Activated naive CD4-positive, alpha-beta T cell treated with anti-CD3 and anti-CD28 coated beads, Interleukin-2, amount 10 ng/mL, durations not matched to agents 7 days and 5 days (primary cell): ENCODE measurements around the gene PNKP.
A peak's percentile ranks its signal among the peaks of the same experiment; 100 is the strongest.

ENCODE experiments used
- CTCF ChIA-PET: fragments of 350-600 bp; sonication (Branson Sonifier 250); formaldehyde crosslinking; loops from one replicate; lab custom pipeline; 2021; ENCODE audit warnings: antibody characterized with exemption; lab: Charles Lee
- DNase-seq: peaks from one replicate; pipeline ENCODE4 v3.0.0-alpha.2; 2020
- H3K27ac Mint-ChIP-seq: one replicate; pipeline ENCODE4 v1.8.0; 2021; ENCODE audit warnings: mild to moderate bottlenecking, moderate library complexity, mixed read lengths
- H3K27me3 Mint-ChIP-seq: one replicate; pipeline ENCODE4 v1.8.0; 2021; ENCODE audit warnings: mild to moderate bottlenecking, mixed read lengths
- H3K36me3 Mint-ChIP-seq: one replicate; pipeline ENCODE4 v1.8.0; 2021; ENCODE audit warnings: mixed read lengths
- H3K4me1 Mint-ChIP-seq: one replicate; pipeline ENCODE4 v1.8.0; 2021; ENCODE audit warnings: mixed read lengths
- H3K4me3 Mint-ChIP-seq: one replicate; pipeline ENCODE4 v1.8.0; 2021; ENCODE audit warnings: mild to moderate bottlenecking, moderate library complexity, mixed read lengths
- H3K9me3 Mint-ChIP-seq: one replicate; pipeline ENCODE4 v1.8.0; 2021; ENCODE audit warnings: mixed read lengths

PNKP gene

DNA sequence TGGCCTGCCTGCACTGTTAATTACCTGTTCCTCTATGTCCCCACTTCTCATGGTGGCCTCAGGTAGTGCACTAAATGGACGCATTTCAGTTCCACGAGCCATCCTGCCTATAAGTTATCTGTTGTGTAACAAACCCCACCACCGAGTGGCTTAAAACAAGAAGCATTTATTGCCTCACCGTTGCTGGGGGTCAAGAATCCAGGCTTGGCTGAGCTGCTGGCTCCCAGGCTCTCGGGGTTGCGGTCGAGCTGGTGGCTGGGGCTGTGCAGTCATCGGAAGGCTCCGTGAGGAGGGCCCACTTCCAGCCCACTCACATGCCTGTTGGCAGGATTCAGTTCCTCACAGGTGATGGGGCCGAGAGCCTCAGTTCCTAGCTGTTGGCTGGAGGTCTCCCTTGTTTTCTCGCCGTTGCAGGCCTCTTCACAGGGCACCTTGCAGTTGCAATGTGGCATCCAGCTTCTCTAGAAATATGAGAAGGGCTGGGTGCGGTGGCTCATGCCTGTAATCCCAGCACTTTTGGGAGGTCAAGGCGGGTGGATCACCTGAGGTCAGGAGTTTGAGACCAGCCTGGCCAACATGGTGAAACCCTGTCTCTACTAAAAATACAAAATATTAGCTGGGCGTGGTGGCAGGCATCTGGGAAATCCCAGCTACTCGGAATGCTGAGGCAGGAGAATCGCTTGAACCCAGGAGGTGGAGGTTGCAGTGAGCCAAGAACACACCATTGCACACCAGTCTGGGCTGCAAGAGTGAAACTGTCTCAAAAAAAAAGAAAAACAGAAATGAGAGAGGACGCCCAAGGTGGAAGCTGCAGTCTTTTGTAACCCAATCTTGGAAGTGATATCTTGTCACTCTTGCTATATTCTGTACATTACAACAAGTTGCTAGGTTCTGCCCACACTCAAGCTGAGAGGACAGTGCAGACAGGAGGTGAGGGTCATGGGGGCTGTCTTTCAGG is 23.0 kb downstream of the PNKP start:
- H3K36me3 Mint-ChIP-seq, result peaks cover 11% of the 10 kb centered on the region
- H3K27ac Mint-ChIP-seq, result no peak overlapping the region
- DNase-seq, result no peak
- CTCF ChIA-PET, result interaction anchor here (0.7 kb wide), 1 partner anchor 49 kb away, joined by 3 read pairs; no protein-coding TSS in a partner anchor
- peaks cover 3% of the 10 kb centered on the region for H3K9me3 Mint-ChIP-seq
- H3K4me3 Mint-ChIP-seq, result no peak overlapping the region
- H3K4me1 Mint-ChIP-seq, result peaks cover 20% of the 10 kb centered on the region
- peaks cover 4% of the 10 kb centered on the region for H3K27me3 Mint-ChIP-seq

DNA sequence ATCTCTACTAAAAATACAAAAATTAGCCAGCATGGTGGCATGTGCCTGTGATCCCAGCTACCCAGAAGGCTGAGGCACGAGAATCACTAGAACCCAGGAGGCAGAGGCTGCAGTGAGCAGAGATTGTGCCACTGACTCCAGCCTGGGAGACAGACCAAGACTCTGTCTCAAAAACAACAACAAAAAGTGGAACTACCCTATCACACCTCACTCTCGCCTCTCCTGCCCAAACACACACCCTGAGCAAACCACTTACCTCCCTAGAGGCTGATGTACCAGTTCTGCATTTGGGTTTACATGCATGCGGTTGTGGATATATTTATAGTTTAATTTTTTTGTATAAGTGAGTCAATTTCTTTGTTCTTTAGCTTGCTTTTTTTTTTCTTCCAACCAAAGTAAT is 24.1 kb downstream of the PNKP start:
- Mint-ChIP-seq H3K9me3 (no peaks in the 10 kb centered on the region), H3K4me1 (peaks cover 9% of the 10 kb centered on the region), H3K4me3 (no peak overlapping the region), H3K27ac (no peak overlapping the region), H3K36me3 (peaks cover 17% of the 10 kb centered on the region), H3K27me3 (peaks cover 4% of the 10 kb centered on the region)
- DNase-seq, result no peak
- CTCF ChIA-PET, result no interaction called here

DNA sequence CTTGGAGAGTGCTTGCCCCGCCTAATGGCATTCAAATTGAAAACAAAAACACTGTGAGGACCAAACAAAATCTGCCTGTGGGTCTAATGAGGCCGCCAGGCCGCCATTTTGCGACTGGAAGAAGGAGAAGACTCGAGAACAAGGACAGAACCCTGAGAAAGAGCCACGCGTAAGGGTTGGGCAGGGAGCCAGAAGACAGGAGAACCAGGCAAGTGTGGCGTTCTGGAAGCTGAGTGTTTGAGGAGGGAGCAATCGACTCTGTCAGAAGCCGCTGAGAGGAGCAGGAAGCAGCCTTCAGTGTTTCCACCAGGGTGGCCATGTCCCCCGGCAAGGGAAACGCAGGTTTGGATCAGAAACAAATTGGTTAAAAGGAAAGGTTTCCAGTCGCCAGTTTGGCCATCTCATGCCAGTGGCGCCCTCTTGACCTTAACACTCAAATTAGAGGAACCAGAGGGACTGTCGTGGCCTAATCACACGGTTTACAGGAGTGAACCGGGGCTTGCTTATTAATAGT is 26.6 kb downstream of the PNKP start:
- Mint-ChIP-seq H3K36me3 (peaks cover 26% of the 10 kb centered on the region), H3K27me3 (peaks cover 2% of the 10 kb centered on the region), H3K9me3 (no peaks in the 10 kb centered on the region), H3K4me1 (no peaks in the 10 kb centered on the region), H3K27ac (no peak overlapping the region), H3K4me3 (no peak overlapping the region)
- no peak for DNase-seq
- CTCF ChIA-PET, result no interaction called here

DNA sequence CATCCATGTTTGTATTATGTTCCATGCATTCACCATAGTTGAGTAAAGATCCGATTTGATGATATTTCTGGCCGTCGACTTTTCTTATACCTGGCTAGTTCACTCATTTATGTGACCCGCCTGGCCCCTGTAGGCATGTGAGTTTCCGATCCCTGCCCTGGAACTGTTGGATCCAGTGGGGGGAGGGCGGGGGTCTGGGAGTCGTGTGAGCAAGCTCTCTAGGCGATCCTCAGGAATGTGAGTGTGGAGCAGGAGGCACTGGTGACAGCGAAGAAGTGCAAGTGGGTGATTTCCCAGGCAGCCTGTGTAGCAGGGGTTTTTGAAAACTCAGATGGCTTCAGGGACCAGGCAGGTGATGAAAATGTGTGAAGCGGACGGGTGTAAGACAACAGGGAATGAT is 27.1 kb downstream of the PNKP start:
- CTCF ChIA-PET, result no interaction called here
- no peaks in the 10 kb centered on the region for H3K4me1 Mint-ChIP-seq
- H3K27ac Mint-ChIP-seq, result no peak overlapping the region
- H3K36me3 Mint-ChIP-seq, result peaks cover 26% of the 10 kb centered on the region
- no peak for DNase-seq
- H3K9me3 Mint-ChIP-seq, result no peaks in the 10 kb centered on the region
- H3K27me3 Mint-ChIP-seq, result no peaks in the 10 kb centered on the region
- H3K4me3 Mint-ChIP-seq, result no peak overlapping the region

DNA sequence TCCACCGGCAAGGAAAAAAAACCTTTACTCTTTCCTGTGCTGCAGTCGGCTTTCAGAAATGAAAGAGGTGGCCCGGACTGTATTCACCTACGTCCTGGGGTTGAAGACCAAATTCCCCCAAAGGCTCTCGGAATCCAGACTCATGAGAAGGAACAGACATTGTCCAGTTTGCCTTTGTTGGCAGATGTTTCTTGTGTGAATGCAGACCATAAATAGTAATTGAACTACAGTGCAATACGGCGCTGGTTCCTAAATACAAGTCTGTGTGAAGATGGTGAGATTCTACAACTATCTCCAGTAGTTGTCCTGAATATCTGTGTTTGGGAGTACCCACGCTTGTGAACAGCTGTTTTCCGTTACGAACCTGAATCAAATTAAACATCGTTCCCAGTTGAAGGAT is 27.7 kb downstream of the PNKP start:
- CTCF ChIA-PET, result no interaction called here
- H3K27me3 Mint-ChIP-seq, result no peaks in the 10 kb centered on the region

DNA sequence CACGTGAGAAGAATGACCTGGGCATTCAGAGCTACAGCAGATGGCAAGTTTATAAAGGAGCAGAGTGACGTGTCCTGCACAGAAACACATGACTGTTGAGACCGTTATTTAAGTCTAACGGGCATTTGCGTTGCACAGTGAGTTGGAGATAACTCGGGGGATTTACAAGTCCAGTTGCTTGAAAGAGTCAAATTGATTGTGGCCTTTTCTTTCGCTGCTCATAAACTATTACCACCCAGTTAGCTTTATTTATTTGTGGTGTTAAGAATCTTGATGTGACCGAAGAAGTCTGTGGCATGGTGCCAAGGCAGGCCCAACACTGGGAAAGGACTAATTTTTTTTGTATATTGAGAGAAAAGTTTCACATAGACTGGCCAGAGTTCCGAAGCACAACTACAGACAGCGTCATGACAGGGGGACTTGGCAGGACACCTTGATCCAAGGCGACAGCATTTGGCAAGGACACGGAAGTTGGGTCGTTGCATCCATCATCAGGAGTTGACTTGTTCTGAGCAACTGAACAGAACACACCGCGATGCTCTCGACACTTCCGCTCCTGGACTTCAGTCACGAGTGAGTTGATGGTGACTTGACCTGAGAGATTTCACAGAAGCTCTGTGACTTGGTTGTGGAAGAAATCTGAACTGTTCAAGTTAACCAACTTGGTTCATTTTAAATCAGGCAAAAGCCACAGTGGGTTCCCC is 28.3 kb downstream of the PNKP start:
- DNase-seq, result no peak
- Mint-ChIP-seq H3K4me3 (no peak overlapping the region), H3K4me1 (no peaks in the 10 kb centered on the region), H3K9me3 (no peaks in the 10 kb centered on the region), H3K36me3 (peaks cover 33% of the 10 kb centered on the region), H3K27ac (no peak overlapping the region), H3K27me3 (no peaks in the 10 kb centered on the region)
- CTCF ChIA-PET, result no interaction called here

More for the DNA sequence above, 27.7 kb downstream of the PNKP start:
- no peaks in the 10 kb centered on the region for H3K4me1 Mint-ChIP-seq
- peaks cover 31% of the 10 kb centered on the region for H3K36me3 Mint-ChIP-seq
- H3K4me3 Mint-ChIP-seq, result no peak overlapping the region
- no peaks in the 10 kb centered on the region for H3K9me3 Mint-ChIP-seq
- no peak overlapping the region for H3K27ac Mint-ChIP-seq
- DNase-seq, result no peak

DNA sequence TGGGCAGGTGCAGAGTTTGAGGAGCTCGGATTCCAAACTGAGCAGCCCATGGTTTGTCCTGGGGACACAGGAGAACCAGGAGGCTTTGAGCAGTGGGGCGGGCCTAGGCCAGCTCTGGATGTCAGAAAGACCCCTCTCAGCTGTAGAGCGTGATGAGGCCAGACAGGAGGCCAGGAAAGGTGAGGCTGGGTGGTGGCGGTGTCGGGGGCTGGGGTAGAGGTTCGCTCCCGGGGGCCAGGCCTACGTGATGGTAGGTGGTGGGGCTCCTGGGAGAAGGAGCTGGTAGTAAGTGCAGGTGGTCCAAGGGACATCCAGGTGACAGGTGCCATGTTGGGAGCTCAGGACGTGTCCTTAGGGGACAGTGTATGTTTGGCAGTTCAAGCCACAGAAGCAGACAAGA is 30.0 kb downstream of the PNKP start:
- H3K9me3 Mint-ChIP-seq, result no peaks in the 10 kb centered on the region
- H3K4me1 Mint-ChIP-seq, result peaks cover 6% of the 10 kb centered on the region
- no peak overlapping the region for H3K4me3 Mint-ChIP-seq
- no peaks in the 10 kb centered on the region for H3K27me3 Mint-ChIP-seq
- CTCF ChIA-PET, result no interaction called here
- no peak overlapping the region for H3K27ac Mint-ChIP-seq
- no peak for DNase-seq
- H3K36me3 Mint-ChIP-seq, result peaks cover 41% of the 10 kb centered on the region

DNA sequence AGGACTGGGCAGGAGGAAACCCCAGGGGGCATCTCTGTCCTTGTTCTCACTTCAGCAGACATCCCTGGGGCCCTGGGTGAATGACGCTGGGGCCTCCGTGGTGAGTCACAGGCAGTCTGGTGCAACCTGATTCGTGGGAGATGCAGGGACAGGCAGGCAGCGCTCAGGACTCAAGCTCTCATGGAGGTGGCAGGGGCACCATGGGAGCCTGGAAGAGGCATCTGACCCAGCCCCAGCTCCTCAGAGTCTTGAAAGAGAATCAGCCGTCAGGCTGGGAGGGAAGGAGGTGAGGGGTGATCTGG is 30.4 kb downstream of the PNKP start:
- H3K36me3 Mint-ChIP-seq, result peaks cover 44% of the 10 kb centered on the region
- DNase-seq, result no peak
- H3K4me1 Mint-ChIP-seq, result peaks cover 11% of the 10 kb centered on the region
- no peaks in the 10 kb centered on the region for H3K27me3 Mint-ChIP-seq
- H3K9me3 Mint-ChIP-seq, result no peaks in the 10 kb centered on the region
- no peak overlapping the region for H3K4me3 Mint-ChIP-seq
- CTCF ChIA-PET, result no interaction called here
- no peak overlapping the region for H3K27ac Mint-ChIP-seq

DNA sequence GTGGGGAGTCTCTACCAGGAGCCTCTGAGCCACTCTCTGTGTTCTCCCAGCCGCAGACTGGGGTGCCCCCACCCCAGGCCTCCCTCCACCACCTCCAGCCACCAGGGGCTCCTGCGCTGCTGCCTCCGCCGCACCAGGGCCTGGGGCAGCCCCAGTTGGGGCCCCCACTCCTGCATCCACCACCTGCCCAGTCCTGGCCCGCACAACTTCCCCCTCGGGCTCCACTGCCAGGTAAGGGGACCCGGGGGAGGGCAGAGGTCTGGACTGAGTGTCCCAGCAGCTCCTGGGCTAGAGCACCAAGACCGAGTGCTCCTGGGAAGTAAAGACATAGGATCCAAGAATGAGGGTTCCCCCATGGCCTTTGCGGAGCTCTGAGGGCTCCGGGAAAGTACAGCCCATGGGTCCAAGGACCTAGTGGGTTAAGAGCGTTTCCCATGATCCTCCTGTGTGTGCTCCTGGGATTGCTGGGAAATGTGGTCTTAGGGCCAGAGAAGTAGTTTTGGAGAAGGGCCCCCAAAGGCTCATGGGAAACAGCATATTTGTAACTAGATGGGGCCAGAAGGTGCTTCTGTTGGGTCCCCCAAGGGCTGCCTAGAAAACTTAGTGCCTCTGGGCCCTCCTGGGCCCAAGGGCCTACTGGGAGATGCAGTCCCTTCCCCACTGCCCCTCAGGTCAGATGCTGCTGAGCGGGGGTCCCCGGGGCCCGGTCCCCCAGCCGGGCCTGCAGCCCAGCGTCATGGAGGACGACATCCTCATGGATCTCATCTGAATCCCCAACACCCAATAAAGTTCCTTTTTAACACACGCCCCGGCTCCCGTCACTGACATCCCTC is 31.0 kb downstream of the PNKP start:
- peaks cover 47% of the 10 kb centered on the region for H3K36me3 Mint-ChIP-seq
- no peak for DNase-seq
- H3K27me3 Mint-ChIP-seq, result no peaks in the 10 kb centered on the region
- H3K9me3 Mint-ChIP-seq, result no peaks in the 10 kb centered on the region
- no peak overlapping the region for H3K27ac Mint-ChIP-seq
- peaks cover 16% of the 10 kb centered on the region for H3K4me1 Mint-ChIP-seq
- CTCF ChIA-PET, result no interaction called here
- no peak overlapping the region for H3K4me3 Mint-ChIP-seq

DNA sequence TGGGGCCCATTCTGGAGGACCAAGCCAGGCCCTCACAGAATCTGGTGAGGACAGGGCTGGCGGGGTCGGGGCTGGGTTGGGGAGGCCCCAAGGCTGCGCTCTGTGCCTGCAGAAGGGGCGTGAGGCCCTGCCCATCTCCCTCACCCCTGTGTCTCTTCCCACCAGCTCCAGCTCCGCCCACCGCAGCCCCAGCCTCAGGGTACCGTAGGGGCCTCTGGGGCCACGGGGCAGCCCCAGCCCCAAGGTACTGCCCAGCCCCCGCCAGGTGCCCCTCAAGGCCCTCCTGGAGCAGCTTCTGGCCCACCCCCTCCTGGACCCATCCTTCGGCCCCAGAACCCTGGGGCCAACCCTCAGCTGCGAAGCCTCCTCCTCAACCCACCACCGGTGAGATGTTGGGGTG is 31.8 kb downstream of the PNKP start:
- H3K4me1 Mint-ChIP-seq, result peaks cover 16% of the 10 kb centered on the region
- H3K36me3 Mint-ChIP-seq, result peaks cover 45% of the 10 kb centered on the region
- H3K27me3 Mint-ChIP-seq, result no peaks in the 10 kb centered on the region
- H3K4me3 Mint-ChIP-seq, result no peak overlapping the region
- DNase-seq, result no peak
- no peaks in the 10 kb centered on the region for H3K9me3 Mint-ChIP-seq
- CTCF ChIA-PET, result no interaction called here
- no peak overlapping the region for H3K27ac Mint-ChIP-seq

DNA sequence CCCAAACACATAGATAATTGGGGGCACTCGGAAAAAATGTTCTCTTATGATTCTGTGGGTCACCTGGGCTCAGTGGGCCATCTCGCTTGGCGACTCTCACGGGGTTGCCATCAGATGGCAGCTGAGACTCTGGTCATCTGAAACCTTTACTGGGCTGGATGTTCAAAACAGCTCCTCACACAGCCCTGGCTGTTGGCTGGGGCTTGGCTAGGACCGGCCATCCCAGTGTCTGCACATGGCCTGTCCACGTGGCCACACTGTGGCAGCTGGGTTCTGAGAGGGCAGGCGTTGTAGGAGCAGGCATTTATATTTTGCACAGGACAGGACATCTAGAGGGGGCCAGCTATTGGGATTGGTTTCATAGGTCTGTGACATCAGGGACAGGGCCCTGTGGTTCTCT is 33.8 kb downstream of the PNKP start:
- H3K4me1 Mint-ChIP-seq, result peaks cover 16% of the 10 kb centered on the region
- no peak for DNase-seq
- CTCF ChIA-PET, result no interaction called here
- H3K9me3 Mint-ChIP-seq, result no peaks in the 10 kb centered on the region
- no peaks in the 10 kb centered on the region for H3K27me3 Mint-ChIP-seq
- H3K27ac Mint-ChIP-seq, result no peak overlapping the region
- H3K36me3 Mint-ChIP-seq, result peaks cover 34% of the 10 kb centered on the region
- H3K4me3 Mint-ChIP-seq, result no peak overlapping the region

DNA sequence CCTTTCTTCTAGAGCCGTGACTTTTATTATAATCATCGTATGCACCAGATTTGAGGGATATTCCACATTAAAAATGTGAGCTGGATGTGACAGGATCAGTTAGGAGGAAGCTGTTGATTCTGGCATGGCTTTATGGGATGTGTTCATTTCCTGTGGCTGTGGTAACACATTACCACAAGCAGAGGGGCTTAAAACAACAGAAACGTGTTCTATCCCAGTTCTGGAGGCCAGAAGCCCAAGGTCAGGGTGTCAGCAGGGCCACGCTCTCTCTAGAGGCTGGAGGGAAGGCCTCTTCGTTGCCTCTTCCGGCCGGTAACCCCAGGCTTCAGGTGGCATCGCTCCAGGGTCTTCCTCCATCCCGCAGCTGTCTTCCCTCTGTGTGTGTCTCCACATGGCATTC is 34.8 kb downstream of the PNKP start:
- CTCF ChIA-PET, result no interaction called here
- Mint-ChIP-seq H3K9me3 (no peaks in the 10 kb centered on the region), H3K27ac (peak overlapping the region; percentile 80), H3K36me3 (peaks cover 29% of the 10 kb centered on the region), H3K27me3 (no peaks in the 10 kb centered on the region), H3K4me3 (no peak overlapping the region), H3K4me1 (peaks cover 16% of the 10 kb centered on the region)
- no peak for DNase-seq

DNA sequence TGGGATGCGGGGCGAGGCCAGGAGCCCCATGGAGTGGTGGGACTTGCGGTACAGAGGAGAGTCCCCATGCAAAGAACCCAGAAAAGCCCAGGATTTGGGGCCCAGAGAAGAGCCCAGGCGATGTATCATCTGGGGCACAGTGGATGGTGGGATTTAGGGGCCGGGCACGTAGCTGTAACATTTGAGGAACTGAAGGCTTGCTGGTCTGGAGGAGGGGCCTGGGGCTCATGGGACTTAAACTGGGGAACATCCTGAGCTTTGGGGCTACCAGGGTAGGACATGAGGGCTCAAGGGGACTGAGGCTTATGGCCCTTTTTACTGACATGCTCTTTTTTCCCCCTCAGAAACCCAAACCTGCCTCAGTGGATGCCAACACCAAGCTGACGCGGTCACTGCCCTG is 35.8 kb downstream of the PNKP start:
- Mint-ChIP-seq H3K4me1 (peaks cover 16% of the 10 kb centered on the region), H3K9me3 (no peaks in the 10 kb centered on the region), H3K36me3 (peaks cover 23% of the 10 kb centered on the region), H3K27me3 (no peaks in the 10 kb centered on the region), H3K4me3 (no peak overlapping the region), H3K27ac (peak overlapping the region; percentile 62)
- CTCF ChIA-PET, result no interaction called here
- DNase-seq, result no peak

DNA sequence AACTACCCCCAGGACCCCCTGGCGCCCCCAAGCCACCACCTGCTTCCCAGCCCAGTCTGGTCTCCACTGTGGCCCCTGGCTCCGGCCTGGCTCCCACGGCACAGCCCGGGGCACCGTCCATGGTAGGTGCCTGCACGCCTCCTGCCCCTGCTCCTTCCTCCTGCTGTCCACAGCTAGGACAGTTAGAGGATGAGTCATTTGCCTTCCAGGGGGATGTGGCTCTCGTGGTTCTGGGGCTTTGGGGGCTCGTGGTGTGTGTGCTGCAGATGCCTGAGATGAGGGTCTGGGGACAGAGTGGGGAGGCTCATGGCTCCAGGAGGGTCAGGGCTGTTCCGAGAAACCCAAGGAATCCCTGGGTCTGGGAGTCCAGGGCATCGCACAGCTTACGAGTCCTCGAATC is 36.6 kb downstream of the PNKP start:
- Mint-ChIP-seq H3K4me3 (no peak overlapping the region), H3K36me3 (peaks cover 23% of the 10 kb centered on the region), H3K4me1 (peaks cover 16% of the 10 kb centered on the region), H3K27me3 (no peaks in the 10 kb centered on the region), H3K9me3 (no peaks in the 10 kb centered on the region), H3K27ac (no peak overlapping the region)
- no peak for DNase-seq
- CTCF ChIA-PET, result interaction anchor here (0.6 kb wide), 1 partner anchor 262 kb away, joined by 3 read pairs; no protein-coding TSS in a partner anchor
